Brain pericyte (primary cell): Measurements from ENCODE around the gene PITPNC1.

Experiments
- DNase-seq: peaks from one replicate; pipeline ENCODE4 v3.0.0-alpha.2; 2012; ENCODE audit warnings: low read depth, low spot score

The PITPNC1 gene

DNA sequence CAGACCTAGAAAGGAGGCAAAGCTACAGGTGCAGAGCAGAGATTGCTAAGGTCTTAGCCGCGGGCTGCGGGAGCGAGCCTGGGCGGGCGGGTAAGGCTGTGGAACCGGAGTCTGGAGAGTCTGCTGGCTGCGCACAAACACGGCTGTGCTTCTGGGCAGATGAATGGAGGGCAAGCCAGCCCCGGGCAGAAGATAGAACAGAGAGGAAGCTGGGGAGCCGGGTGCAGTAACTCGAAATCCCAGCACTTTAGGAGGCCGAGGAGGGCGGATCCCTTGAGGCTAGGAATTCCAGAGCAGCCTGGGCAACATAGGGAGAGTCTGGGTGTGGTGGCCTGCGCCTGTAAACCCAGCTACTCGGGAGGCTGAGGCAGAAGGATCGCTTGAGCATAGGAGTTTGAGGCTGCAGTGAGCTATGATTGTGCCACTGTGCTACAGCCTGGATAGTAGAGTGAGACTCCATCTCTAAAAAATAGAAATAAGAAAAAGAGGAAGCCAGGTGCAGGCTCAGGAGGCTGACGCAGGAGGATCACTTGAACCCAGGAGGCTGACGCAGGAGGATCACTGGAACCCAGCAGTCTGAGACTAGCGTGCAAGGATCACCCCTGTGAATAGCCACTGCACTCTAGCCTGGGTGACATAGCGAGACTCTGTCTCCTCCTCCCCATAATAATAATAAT lies 56.3 kb downstream of the PITPNC1 start:
- DNase-seq = no peak

DNA sequence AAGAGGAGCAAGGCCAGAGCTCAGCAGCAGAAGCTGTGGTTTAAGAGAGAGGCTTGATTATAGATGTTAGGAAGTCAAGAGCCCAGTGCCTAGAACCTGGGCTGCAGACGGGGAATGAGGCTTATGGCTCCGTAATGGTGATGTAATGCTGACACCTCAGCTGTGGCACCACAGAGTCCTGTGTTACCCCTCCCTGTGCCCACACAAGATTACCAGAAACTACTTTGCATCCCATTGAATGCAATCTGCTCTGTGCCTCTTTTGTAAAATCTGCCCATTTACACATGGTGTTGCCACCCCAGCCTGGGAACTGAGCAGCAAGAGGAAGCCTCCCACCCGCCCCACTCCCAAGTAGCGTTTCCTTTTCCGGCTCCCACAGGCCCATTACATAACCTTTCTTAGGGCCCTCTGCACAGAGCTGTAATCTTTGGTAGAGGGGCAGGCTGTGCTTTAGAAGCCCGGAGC lies 57.0 kb downstream of the PITPNC1 start:
- DNase-seq = no peak

DNA sequence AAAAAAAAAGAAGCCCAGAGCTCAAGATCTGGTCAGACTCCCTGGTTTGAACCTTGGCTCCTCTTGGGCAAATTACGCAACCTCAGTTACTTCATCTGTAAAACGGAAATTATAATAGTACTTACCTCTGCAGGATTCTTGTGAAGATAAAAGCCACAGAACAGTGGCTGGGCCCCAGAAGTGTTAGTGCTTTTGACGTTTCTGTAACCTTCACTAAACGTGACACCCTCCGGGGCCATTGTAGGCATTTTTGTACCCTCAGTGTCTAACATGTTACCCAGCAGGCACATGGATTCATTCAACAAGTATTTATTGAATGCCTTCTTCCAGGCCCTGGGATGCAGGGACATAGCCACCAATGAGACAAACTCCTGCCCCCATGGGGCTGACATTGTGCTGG lies 58.0 kb downstream of the PITPNC1 start:
- no peak for DNase-seq

DNA sequence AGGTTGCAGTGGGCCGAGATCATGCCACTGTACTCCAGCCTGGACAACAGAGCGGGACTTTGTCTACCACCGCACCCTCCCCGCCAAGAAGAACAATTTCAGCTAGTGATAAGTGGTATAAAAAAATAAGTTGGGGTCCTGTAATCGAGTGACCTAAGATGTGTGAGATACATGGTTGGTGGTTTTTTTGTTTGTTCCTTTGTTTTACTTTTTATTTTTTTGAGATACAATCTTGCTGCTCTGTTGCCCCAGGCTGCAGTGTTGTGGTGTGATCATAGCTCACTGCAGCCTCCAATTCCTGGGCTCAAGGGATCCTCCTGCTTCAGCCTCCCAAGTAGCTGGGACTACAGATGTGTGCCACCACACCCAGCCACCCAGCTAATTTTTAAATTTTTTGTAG lies 58.7 kb downstream of the PITPNC1 start:
- DNase-seq = no peak

DNA sequence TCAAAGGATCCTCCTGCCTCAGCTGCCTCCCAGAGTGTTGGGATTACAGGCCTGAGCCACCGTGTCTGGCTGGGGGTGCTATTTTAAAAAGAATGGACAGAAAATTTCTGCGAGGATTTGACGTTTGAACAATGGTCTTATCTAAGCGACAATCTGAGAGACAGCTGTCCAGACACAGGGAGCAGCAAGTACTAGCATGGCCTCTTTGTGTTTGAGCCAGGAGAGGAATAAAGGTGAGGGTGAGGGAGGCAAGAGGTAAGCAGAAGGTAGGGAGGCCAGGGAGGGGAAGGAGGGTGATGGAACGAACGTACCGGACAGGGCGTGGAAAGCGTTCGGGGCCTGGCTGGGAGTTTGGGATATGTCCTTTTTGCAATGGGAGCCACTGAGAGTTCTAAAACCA lies 59.2 kb downstream of the PITPNC1 start:
- no peak for DNase-seq

DNA sequence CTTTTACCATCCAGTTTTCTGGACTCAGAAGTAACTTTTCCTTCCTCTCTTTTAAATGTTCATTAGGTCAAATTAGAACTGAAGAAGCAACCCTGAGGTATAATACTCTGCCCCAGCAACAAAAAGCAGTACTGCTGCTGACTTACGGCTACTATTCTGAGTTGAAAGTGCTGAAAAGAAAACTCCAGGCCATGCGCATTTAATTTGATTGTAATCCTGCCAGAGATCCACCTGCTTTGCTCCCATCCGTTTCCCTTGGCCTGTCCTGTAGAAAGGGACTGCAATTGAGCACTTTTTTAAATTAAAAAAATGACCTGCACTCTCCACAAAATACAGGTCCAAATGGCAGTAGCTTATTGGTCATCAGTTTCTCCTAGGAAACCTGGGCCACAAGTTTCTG lies 61.6 kb downstream of the PITPNC1 start:
- no peak for DNase-seq

DNA sequence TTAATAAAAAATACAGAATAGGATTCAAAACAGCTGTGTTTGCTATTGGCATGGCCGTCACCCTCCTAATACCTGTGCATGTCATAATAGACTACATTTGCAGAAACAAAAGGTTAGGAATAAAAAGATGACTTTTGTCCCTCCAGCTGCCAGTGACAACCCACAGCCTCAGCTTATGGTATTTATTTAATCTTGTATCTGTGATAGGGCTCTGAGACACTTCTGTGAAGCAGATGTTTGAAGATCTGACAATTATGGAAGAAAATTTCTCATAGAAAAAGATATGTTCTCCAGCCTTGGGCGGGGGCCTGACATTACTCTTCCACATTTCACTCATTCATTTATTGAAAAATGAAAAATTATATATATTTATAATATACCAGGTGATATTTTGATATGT lies 62.2 kb downstream of the PITPNC1 start:
- no peak for DNase-seq

DNA sequence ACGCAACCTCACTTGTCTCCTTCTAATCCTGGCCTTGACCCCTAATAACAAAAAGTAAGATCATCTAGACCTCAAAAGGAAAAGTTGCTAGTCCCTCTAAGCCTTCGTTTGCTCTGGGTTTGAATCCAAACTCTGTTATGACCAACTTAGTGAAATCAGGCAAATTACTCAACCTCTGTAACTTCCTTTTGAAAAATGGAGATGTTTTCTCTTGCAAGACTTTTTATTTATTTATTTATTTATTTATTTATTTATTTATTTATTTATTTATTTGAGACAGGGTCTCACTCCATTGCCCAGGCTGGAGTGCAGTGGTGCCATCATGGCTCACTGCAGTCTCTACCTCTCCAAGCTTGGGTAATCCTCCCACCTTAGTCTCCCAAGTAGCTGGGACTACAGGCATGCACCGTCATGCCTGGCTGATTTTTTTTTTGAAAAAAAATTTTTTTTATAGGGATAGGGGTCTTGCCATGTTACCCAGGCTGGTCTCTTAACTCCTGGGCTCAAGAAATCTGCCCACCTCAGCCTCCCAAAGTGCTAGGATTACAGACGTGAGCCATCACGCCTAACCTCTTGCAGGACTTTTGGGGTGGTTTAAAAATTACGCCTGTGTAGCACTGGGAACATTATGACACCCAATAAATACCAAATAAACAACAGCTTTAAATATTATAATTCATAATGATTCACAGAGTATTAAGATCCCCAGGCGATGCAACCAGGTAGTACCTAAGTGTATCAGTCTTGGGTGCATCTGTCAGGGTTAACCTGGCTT lies 63.4 kb downstream of the PITPNC1 start:
- no peak for DNase-seq

DNA sequence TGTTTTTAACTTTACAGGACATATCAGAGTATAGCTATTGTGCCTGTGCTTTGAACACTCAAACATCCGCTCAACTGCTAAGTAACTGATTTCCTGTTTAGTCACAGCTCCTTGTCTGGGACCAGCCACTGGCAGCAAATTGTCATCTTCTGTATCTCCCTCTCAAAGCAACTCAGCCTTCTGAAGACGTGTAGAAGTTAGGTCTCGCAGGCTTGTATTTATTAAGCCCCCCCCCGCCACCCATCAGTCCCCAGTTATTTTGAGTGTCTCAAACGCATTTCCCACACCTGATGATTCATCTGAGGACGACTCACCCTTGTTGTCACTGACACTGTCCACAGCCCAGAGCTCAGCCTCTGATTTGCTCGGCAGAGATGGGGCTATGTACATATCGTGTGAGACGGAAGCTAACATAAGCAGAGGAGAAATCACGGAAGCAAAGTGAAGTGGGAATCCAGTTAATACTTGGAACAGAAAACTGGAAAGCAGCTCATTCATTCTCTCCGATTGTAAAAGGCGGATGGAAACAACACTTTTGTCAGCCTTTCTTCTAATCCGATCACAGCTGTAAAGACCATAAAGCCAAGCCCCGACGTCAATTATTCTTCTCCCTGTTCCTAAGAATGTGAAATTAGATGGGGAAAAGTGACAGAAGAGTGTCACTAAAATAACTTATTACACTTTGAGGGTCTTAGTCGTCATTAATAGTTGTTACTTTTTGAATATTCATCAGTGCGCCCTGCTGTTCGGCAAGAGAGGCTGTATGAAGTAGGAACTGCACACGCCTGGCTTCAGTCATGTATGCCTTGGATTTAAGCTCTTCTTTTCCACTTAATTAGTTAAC lies 64.2 kb downstream of the PITPNC1 start:
- no peak for DNase-seq

DNA sequence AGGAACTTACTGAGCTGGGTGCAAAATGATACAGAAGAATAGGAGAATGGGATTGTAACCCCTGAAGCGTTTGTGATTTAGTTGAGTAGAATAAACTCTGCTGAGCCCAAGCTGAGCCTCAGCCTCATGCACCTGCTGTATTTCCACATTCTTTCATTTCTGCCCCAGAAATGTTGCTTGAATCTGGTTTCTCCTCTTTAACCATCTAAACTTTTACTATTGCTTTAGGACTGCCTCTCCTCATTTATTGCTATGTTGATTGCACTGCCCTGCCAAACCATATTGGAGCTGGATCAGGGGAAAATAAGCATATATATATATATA lies 64.8 kb downstream of the PITPNC1 start:
- no peak for DNase-seq

- no peak for DNase-seq
Measured at GRCh38 chr17:67442787-67443624, 65.9 kb downstream of the PITPNC1 start.

DNA sequence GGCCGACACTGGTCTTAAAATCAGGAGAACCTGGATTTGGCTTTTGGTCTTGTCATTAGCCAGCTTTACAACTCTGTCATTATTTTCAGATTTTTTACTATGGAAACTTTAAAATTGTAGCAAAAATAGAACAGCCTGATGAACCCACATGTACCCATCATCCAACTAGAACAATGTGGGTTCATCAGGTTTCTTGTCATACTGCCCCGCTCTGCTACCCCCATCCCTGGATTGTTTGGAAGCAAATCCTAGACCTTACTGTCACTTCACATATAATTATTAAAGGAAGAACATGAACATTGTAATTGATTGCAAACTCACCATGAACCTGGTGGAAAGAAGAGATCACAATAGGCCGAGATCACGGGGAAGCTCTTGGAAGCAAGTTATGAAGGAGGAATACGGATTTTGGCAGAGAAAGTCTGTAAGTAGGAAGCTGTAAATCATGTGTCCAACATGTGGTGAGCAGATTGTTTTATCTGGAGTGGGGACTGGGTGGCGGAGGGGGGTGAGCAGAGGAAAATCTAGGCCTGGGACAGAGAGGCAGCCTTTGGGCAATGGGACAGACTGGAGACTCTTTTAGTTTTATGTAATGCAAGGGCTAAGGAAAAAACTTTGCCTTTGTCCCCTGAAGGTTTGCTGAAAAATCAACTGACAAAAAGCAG lies 67.0 kb downstream of the PITPNC1 start:
- no peak for DNase-seq

DNA sequence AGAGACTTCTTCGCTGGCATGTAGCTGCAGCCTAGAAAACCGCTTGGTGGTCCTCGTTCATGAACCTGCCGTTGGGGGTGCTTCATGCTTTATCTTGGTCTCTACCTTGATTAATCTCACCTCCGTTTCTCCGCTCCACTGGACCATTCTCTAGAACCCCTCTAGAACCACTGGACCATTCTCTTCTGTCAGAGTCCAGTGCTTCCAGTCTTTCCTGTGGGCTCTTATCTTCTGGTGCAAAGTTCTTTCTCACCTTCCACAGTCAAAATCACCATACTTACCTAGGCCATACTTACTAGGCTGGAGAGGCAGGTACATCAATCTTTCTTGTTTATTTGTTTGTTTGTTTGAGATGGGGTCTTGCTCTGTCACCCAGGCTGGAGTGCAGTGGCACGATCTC lies 71.4 kb downstream of the PITPNC1 start:
- DNase-seq = no peak

DNA sequence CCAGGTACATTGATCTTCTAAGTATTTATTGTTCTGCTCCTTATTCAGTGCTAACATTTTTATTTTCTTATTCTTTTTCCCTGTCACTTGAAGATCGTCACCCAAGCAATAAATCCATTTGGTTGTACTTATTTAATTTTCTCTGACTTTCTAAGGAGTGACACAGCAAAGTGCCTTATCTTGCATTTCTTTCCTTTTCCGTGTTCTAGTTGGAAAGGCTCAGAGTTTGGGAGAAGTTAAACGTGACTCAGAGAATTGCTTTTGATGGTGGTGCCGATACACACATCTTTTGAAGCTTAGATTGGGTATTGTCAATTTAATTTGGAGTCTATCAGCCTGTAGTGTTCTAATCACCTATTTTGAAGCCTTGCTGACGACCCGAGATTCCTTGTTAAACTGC lies 72.0 kb downstream of the PITPNC1 start:
- DNase-seq = no peak

GRCh38 chr17:67449845-67450755 lies 73.0 kb downstream of the PITPNC1 start:
- no peak for DNase-seq

GRCh38 chr17:67452681-67453554 lies 75.8 kb downstream of the PITPNC1 start:
- DNase-seq = no peak

DNA sequence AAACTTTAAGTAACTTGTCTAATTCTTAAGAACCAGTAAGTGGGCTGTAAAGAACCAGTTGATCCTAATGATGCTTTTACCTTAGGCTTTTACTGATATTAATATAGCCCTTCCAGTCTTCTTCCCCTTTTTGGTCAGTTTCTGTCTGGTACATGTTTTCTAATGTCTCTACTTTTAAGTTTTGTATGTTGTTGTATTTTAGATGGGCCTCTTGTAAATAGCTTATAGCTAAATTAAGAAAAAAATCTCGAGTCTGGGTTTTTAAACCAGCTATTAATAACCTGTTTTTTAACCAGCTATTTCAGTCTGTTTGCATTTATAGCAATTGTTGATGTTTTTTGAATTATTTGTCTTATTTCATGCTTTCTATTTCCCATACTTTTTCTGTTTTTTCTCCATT lies 79.0 kb downstream of the PITPNC1 start:
- no peak for DNase-seq

DNA sequence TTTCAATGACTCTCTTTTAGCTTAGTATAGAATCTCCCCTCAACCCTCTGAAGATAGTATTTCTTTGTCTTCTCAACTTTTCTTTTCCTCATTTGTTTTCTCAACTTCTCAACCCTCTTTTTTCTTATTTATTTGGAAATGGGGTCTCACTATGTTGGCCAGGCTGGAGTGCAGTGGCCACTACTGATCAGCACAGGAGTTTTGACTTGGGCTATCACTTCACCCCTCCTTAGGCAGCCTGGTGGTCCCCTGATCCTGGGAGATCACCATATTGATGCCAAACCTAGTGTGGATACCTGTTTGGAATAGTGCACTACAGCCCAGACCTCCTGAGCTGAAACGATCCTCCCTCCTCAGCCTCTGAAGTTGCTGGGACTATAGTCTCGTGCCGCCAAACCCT lies 79.8 kb downstream of the PITPNC1 start:
- DNase-seq = no peak

- no peak for DNase-seq
Measured at GRCh38 chr17:67458203-67458602, 81.1 kb downstream of the PITPNC1 start.
